KG1 (cell line): Measurements from ENCODE around the gene IL1RAPL1.

Experiments
- DNase-seq: peaks from one replicate; lab custom pipeline; 2025; lab: John Stamatoyannopoulos, UW

IL1RAPL1 gene

DNA sequence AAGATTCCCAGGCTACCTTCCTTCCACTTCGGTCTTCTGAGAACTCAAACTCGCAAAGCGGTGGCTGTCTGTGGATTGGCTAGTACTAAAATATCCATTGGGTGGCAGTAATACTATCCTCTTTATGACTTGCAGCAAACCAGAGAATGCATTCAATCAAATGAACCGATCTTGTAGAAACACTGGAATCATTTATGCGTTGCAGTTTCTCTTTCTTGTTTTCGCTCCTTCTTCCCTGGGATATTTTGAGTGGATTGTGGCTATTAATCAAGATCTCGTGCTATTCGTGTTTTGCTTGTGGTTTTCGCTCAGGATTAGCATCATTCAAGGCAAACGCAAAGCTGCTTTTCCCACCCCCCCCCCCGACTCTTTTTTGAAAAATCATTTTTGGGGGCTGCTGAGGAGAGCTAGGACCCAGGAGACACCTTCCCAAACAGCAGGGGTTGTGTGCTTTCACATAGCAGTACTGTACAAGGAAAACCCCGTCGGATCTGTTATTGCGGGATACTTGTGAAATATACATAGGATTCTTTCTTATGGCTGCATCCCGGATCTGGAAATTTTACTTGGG, at the start of gene IL1RAPL1:
Gene IL1RAPL1 (plus strand): TSS at position 466 of the 571 bp plus-strand sequence.
- no peak for DNase-seq

- no peak for DNase-seq
Observed at GRCh38 chrX:28542791-28543190, 44.5 kb upstream of the IL1RAPL1 start.

- DNase-seq: no peak
Observed at GRCh38 chrX:28549838-28550237, 37.4 kb upstream of the IL1RAPL1 start.

DNA sequence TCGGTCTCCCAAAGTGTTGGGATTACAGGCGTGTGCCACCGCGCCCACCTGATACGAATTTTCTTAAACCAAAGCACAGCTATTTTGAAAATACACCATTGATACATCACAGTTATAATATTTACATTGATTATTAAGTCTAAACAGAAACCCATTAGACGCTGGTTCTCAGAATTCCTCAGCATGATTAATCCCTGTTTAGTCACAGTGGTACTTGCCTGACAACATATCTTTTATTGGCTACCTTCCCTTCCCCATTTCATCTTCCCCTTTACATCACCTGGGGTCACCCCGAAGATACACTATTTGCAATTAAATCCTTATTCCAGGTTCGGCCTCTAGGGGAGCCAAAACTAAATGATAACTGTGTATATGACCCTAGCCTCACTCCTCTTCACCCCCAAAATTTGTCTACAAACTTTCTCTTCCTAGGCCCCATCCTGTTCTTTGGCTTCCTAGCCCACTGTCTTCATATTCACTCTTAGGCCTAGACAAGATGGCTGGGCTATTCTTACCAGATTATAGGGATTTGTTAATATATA, 36.8 kb upstream of the IL1RAPL1 start:
- no peak for DNase-seq

- DNase-seq: no peak
Observed at GRCh38 chrX:28552322-28552721, 34.9 kb upstream of the IL1RAPL1 start.

DNA sequence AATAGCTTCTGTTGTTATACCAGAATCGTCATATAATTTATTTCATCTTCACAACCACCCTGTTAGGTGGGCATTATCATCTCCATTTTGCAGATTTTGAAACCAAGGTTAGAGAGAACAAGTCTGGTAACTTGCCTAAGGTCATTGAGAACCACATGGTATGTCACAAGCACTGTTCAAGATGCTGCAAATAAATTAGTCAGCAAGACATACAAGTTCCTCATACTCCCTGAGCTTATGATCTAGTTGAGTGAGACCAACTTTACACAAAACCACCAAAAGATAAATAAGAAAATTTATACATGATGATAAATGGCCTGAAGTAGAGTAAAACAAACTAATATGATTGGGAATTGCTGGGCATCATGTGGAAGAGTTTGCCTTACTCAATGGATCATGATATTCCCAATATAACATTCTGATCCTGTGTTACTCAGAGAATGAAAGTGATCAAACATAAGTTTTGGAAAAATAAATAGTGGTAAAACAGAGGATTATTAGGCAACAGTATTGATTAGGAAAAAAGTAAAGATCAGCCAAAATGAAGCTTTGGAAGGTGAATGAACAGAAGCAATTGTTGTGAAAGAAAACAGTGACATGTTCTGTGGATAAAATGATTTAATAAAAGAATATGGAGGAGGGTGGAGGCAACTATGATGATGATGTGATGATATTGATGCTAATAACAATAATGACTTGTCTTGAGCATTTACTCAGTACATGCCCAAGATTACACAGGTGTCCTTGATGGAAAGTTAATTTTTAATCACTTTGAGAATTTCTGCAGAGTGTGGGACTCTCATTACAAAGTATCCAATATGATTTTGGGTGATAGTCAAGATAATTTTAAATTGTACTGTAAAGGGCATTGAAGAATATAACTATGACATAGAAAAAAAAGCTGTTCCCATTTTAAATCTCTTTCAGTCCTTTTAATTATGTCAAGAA, 34.1 kb upstream of the IL1RAPL1 start:
- no peak for DNase-seq

- no peak for DNase-seq
Observed at GRCh38 chrX:28576117-28576516, 11.1 kb upstream of the IL1RAPL1 start.

- no peak for DNase-seq
Observed at GRCh38 chrX:28581522-28581921, 5.7 kb upstream of the IL1RAPL1 start.

DNA sequence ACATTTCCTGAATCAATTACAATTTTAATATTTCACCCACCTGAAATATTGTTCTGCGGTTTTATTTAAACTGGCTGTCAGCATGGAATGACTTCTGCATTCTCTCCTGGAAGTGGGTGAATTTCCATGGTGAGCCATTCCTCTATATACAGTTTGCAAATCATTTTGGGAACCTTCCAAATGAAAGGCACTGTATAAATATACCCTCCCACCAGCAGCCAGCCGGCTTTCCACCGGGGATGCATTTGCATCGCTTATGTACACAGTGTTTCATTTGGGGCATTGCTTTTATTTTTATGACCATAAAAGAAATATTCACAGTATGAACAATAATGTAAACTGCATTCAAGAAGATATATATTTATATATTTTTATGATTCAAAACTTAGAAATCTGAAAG, 4.7 kb upstream of the IL1RAPL1 start:
- no peak for DNase-seq

GRCh38 chrX:28584025-28584424, 3.2 kb upstream of the IL1RAPL1 start:
- no peak for DNase-seq

- no peak for DNase-seq
Observed at GRCh38 chrX:28585767-28586166, 1.5 kb upstream of the IL1RAPL1 start.

DNA sequence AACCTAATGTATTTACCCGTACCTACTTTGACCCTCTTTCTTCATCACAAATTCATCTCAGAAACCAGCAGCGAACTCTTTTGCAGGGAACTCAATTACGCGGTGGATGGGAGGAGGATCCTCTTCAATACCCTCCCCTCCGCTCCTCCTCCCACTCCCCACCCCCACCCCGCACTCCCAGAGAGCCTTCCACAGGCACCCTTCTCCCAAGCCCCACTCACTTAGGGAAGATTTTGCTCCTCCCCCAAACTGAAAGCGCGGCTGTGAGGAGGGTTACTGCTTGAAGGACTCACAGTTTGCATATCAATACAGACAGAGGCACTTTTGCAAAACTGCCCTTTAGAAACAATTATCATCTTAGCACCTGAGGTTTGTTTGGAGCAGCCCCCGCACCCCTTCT, 960 bp upstream of the IL1RAPL1 start:
- no peak for DNase-seq

GRCh38 chrX:28589046-28589445, 1.8 kb downstream of the IL1RAPL1 start:
- no peak for DNase-seq

- no peak for DNase-seq
Observed at GRCh38 chrX:28590396-28590795, 3.1 kb downstream of the IL1RAPL1 start.

DNA sequence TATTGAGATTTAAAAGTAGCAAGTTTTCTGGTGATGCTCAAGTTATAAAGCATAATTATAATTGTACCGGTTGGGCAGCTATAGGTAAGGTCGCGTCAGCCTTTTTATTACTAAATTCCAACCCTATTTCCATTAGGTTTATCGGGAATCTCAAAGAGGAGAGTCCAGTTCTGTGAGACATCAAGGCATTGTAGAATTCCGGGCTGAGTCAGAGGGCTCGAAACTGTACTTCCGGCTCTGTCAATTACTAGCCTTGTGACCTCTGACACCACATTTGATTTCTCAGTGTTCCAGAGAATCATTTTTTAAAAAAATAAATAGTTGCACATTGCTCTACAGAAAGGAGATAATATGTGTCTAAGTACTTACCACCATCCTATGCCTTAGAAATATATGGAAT, 4.3 kb downstream of the IL1RAPL1 start:
- DNase-seq: no peak

DNA sequence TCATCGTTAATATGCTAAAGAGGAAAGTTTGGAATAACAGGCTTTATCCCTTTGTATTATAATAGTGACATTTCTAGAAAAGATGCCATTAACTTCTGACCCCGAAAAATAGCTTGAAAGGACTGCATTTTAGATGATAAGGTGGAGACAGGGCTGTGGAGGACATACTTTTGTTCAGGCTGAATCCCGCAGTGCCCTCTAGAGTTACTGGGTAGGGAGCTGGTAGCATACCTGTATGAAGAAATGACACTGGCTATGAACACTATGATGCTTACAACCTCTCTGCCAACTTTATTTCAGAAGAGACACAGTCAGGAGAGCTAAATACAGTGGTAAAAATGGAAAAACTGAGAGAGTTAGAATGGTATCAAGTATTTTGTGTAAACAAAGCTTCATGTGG, 8.1 kb downstream of the IL1RAPL1 start:
- no peak for DNase-seq

DNA sequence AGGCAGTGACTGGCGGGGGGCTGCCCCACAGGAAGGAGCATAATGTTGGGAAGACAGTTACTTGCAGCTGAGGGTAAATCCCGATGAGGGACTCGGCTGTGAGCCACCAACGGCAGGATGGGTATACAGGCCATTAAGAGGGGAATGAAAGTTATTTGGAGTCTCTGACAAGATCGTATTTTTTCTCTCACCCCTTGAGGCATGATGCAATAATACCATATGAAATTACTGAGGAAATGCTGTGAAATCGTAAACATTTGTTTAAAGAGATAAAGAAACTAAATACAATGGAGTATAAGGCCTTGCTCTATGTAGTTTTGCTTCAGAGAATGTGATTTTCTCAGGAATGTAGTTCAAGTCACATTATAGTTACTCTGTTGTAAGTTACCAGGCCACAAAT, 12.7 kb downstream of the IL1RAPL1 start:
- no peak for DNase-seq

DNA sequence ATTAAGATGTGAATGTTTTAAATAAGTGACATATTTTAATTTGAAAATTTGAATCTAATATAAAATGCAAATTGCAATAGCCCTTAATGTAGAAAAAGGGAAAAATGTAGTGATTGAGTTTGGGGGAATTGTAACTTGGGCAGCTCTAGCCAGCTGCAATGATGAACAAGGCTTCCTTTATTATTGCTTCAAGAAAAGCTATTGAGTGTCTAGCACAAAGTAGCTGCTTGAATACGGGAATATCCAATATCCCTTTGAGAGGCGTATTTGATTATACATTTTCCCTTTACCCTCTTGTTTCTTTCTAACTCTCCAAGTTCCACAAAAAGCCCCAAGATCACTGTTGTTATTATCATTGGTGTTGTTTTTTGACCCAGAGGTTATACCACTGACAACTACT, 21.8 kb downstream of the IL1RAPL1 start:
- no peak for DNase-seq

DNA sequence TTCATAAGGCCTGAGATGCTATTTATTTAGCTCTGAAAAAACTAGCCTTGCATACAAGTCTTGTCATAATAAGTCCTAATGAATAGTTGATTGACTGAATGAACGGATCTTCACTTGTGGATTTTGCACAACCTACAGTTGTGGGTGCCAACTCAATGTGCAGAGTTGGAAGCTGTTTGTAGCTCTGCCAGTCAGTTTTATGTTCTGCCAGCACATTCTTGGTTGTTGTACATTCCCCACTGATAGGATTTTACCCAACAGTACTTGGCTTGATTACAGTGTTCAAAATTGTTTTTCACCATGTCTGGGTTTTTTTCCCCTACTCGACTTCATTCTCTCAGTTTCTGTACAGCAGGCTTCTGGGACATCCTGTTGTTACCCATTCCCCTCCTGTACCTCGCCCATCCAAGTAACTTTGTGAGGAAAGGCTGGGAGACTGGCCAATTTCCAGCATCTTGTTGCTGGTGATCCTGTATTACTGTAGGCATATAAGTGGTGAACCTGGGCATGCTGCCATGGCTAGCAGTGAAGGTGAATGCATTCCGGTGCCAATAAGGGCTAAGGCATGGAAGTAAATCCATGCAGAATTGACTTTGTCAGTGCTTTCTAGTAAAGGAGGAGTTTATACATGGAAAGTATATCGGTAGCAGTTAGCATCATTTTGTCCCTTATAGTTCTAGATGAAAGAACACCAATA, 22.8 kb downstream of the IL1RAPL1 start:
- DNase-seq: no peak

- DNase-seq: no peak
Observed at GRCh38 chrX:28610746-28611145, 23.5 kb downstream of the IL1RAPL1 start.

DNA sequence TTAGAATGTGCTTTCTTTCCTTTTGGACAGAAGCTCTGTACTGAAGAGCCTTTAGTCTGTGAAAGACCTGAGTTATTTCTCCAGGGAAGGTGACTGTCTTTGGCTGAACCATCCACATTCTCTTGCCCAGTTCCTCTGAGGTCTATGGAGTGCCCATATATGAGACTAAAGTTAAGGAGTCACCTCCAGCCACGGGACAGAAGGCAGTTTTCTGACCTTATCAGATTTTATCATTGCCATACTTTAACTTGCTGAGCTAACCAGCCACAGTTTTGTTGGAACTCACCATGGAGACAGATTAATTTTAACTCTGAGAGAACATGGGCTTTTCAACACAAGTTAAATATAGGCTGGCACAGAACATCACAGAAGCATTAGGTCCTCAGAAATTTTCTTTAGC, 26.3 kb downstream of the IL1RAPL1 start:
- no peak for DNase-seq

DNA sequence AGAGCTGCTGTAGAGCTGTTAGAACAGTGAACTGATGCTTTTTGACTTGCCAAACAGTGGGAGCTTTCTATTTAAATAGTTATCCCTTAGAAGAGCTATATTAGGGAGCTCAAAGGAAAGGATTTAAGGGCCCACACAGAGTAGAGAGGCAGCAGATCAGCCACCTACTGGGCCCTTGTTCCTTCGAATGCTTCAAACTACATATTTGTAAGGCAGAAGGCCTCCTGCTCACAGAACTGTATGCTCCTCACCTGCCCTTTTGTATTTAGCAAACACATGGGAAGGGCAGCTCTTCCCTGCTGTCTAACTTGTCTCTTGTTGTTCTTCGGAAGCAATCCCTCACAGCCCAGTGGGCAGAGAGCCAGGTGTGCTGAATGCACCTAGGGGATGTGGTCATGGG, 38.0 kb downstream of the IL1RAPL1 start:
- DNase-seq: no peak

- no peak for DNase-seq
Observed at GRCh38 chrX:28626515-28626914, 39.3 kb downstream of the IL1RAPL1 start.
